ENCODE data around the gene ZNF688.
A peak's percentile ranks its signal among the peaks of the same experiment; 100 is the strongest.

The ZNF688 gene

DNA sequence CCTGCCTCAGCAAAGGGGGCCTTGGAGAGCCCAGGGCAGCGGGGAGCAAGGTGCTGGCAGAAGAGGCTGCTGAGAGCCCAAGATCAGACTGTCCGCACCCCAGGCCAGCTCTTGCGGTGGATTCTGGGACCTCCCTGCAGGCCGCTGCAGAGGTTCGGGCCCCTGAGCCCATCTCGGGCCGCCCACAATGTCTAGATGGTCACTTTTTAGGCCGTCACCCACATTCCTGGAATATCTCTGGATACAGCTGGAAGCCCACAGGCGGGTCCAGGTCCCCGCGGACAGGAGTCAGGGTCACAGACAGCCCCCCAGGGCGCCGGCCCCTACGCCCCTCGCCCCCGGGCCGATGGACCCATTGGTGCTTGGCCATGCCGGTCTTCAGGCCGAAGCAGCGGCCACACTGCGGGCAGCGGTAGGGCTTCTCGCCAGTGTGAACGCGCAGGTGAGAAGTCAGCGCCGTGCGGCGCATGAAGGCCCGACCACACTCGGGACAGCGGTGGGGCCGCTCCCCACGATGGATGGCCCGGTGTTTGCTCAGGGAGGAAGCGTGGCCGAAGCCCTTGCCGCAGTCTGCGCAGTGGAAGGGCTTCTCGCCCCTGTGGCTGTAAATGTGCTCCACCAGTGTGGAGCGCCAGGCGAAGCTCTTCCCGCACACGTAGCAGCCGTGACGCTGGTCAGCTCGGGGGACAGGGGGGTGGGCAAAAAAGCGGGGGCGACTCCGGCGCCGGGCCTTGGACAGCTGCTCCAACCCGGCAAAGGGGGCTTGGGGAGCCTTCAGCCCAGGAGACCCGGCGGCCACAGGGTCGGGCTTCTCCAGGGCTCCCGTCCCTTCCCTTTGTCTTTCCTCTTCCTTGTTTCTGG lies 39.0 kb downstream of the ZNF688 start:
- WGBS, 2 experiments (ENCODE audit: insufficient coverage in 2 of 2), result 96 to 97% methylated on average over 47 to 53 of the region's 57 CpGs
- no peaks in the 10 kb centered on the region for H3K9me3 ChIP-seq (ENCODE audit: control insufficient read depth, low read length)
- no peak overlapping the region for H3K27ac ChIP-seq (ENCODE audit: low read depth, low read length, severe bottlenecking)
- H3K36me3 ChIP-seq (ENCODE audit: control insufficient read depth, insufficient read depth, low read length), result peaks cover 30% of the 10 kb centered on the region
- H3K4me3 ChIP-seq (ENCODE audit: extremely low read depth, insufficient read depth, low read length, poor library complexity, severe bottlenecking), result no peak overlapping the region
- H3K4me1 ChIP-seq (ENCODE audit: control insufficient read depth, insufficient read depth, low read length, poor library complexity, severe bottlenecking), result peaks cover 17% of the 10 kb centered on the region

GRCh38 chr16:30530163-30531037 lies 41.1 kb downstream of the ZNF688 start:
- H3K27ac ChIP-seq (ENCODE audit: low read depth, low read length, severe bottlenecking), result no peak overlapping the region
- no peaks in the 10 kb centered on the region for H3K9me3 ChIP-seq (ENCODE audit: control insufficient read depth, low read length)
- H3K4me1 ChIP-seq (ENCODE audit: control insufficient read depth, insufficient read depth, low read length, poor library complexity, severe bottlenecking), result peaks cover 16% of the 10 kb centered on the region
- H3K4me3 ChIP-seq (ENCODE audit: extremely low read depth, insufficient read depth, low read length, poor library complexity, severe bottlenecking), result no peak overlapping the region
- peaks cover 25% of the 10 kb centered on the region for H3K36me3 ChIP-seq (ENCODE audit: control insufficient read depth, insufficient read depth, low read length)
- 96 to 100% methylated on average over 6 to 7 of the region's 13 CpGs for WGBS, 2 experiments (ENCODE audit: insufficient coverage in 2 of 2)

DNA sequence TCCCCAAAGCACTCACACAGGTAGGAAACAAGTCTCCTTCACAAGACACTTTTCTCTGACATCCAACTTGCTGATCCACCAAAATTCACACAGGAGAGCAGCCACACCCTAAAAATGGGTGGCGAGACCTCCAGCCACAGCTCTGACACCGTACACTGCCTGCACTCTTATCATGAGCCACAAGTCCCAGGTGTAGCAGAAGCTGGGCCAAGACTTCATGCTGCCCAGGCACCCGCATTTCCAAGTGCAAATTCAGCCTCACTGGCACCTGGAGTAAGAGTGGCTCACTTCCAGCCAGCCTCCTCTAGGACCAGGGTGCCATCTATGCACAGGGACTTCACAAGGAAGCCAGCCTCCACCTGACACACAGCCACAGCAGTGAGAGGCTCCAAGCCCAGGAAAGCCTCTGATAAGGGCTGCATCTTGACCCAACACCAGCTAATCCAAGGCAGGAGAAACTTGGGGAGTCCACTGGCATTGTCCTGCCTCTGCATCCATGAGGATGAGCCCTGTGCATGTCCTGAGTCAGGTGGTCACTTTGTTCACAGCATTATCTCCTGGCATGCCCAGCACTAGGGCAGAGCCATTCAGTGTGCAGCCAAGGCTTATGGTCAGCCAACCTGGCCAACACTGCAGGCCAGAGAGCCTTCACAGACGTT lies 42.6 kb downstream of the ZNF688 start:
- H3K27ac ChIP-seq (ENCODE audit: low read depth, low read length, severe bottlenecking), result no peak overlapping the region
- 90 to 98% methylated on average over 4 of the region's 4 CpGs for WGBS, 2 experiments (ENCODE audit: insufficient coverage in 2 of 2)

DNA sequence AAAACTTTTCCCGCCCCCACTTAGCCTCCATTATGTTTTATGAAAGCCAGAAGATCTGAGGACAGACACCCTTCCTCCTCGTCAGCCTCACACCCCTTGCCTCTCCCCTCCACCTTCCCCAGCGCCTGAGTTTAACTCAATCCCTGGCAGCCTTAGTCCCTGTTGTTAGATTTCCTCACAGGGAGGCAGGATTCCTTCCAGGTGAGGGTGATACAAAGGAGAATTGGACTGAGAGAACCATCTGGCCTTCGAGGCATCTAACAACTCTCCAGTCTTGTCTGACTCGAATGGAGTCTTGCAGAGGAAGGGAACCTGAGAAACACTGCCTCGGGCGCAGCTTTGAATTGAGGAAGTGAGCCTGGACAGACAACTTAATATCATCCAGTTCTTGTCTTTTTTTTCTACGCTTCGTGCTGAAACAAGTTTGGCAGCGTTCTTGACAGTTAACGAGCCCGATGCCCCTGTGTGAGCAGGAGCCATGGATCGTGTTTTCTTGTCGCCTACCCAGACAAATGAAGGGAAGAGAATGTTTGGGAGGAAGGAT lies 43.8 kb downstream of the ZNF688 start:
- no peak overlapping the region for H3K4me3 ChIP-seq (ENCODE audit: extremely low read depth, insufficient read depth, low read length, poor library complexity, severe bottlenecking)
- H3K4me1 ChIP-seq (ENCODE audit: control insufficient read depth, insufficient read depth, low read length, poor library complexity, severe bottlenecking), result peaks cover 7% of the 10 kb centered on the region
- 49 to 57% methylated on average over 10 to 13 of the region's 14 CpGs for WGBS, 2 experiments (ENCODE audit: insufficient coverage in 2 of 2)
- peaks cover 30% of the 10 kb centered on the region for H3K36me3 ChIP-seq (ENCODE audit: control insufficient read depth, insufficient read depth, low read length)
- H3K27ac ChIP-seq (ENCODE audit: low read depth, low read length, severe bottlenecking), result peak overlapping the region; percentile 72
- H3K9me3 ChIP-seq (ENCODE audit: control insufficient read depth, low read length), result no peaks in the 10 kb centered on the region

More for the DNA sequence above, 42.6 kb downstream of the ZNF688 start:
- peaks cover 34% of the 10 kb centered on the region for H3K36me3 ChIP-seq (ENCODE audit: control insufficient read depth, insufficient read depth, low read length)
- H3K9me3 ChIP-seq (ENCODE audit: control insufficient read depth, low read length), result no peaks in the 10 kb centered on the region
- H3K4me3 ChIP-seq (ENCODE audit: extremely low read depth, insufficient read depth, low read length, poor library complexity, severe bottlenecking), result no peak overlapping the region
- H3K4me1 ChIP-seq (ENCODE audit: control insufficient read depth, insufficient read depth, low read length, poor library complexity, severe bottlenecking), result peaks cover 16% of the 10 kb centered on the region

GRCh38 chr16:30526823-30527634 lies 44.5 kb downstream of the ZNF688 start:
- WGBS, 2 experiments (ENCODE audit: insufficient coverage in 2 of 2), result 0% methylated on average over 49 to 59 of the region's 79 CpGs
- peak overlapping the region; percentile 70 for H3K4me3 ChIP-seq (ENCODE audit: extremely low read depth, insufficient read depth, low read length, poor library complexity, severe bottlenecking)
- H3K36me3 ChIP-seq (ENCODE audit: control insufficient read depth, insufficient read depth, low read length), result peaks cover 23% of the 10 kb centered on the region
- no peaks in the 10 kb centered on the region for H3K9me3 ChIP-seq (ENCODE audit: control insufficient read depth, low read length)
- H3K4me1 ChIP-seq (ENCODE audit: control insufficient read depth, insufficient read depth, low read length, poor library complexity, severe bottlenecking), result peaks cover 7% of the 10 kb centered on the region
- peak overlapping the region; percentile 87 for H3K27ac ChIP-seq (ENCODE audit: low read depth, low read length, severe bottlenecking)

GRCh38 chr16:30526137-30526822 lies 45.2 kb downstream of the ZNF688 start, which contains the start of gene ZNF768:
ZNF768 (minus strand) TSS chr16:30526566; CDS start chr16:30526413, 153 bp downstream.
- 0 to 1% methylated on average over 43 to 46 of the region's 73 CpGs for WGBS, 2 experiments (ENCODE audit: insufficient coverage in 2 of 2)
- H3K9me3 ChIP-seq (ENCODE audit: control insufficient read depth, low read length), result no peaks in the 10 kb centered on the region

GRCh38 chr16:30525844-30526136 lies 45.7 kb downstream of the ZNF688 start:
- peaks cover 7% of the 10 kb centered on the region for H3K4me1 ChIP-seq (ENCODE audit: control insufficient read depth, insufficient read depth, low read length, poor library complexity, severe bottlenecking)
- peak overlapping the region; percentile 70 for H3K4me3 ChIP-seq (ENCODE audit: extremely low read depth, insufficient read depth, low read length, poor library complexity, severe bottlenecking)
- no peak overlapping the region for H3K27ac ChIP-seq (ENCODE audit: low read depth, low read length, severe bottlenecking)
- H3K9me3 ChIP-seq (ENCODE audit: control insufficient read depth, low read length), result no peaks in the 10 kb centered on the region
- 67 to 78% methylated on average over 3 to 4 of the region's 4 CpGs for WGBS, 2 experiments (ENCODE audit: insufficient coverage in 2 of 2)
- H3K36me3 ChIP-seq (ENCODE audit: control insufficient read depth, insufficient read depth, low read length), result peaks cover 14% of the 10 kb centered on the region

More at GRCh38 chr16:30526137-30526822, 45.2 kb downstream of the ZNF688 start, which contains the start of gene ZNF768:
- Histone ChIP-seq H3K4me1 (ENCODE audit: control insufficient read depth, insufficient read depth, low read length, poor library complexity, severe bottlenecking) (peaks cover 7% of the 10 kb centered on the region), H3K27ac (ENCODE audit: low read depth, low read length, severe bottlenecking) (peak within 1 kb of the TSS; percentile 87), H3K36me3 (ENCODE audit: control insufficient read depth, insufficient read depth, low read length) (peaks cover 19% of the 10 kb centered on the region), H3K4me3 (ENCODE audit: extremely low read depth, insufficient read depth, low read length, poor library complexity, severe bottlenecking) (peak within 1 kb of the TSS; percentile 70)

GRCh38 chr16:30524575-30525568 lies 46.6 kb downstream of the ZNF688 start:
- Histone ChIP-seq H3K9me3 (ENCODE audit: control insufficient read depth, low read length) (no peaks in the 10 kb centered on the region), H3K27ac (ENCODE audit: low read depth, low read length, severe bottlenecking) (no peak overlapping the region), H3K4me1 (ENCODE audit: control insufficient read depth, insufficient read depth, low read length, poor library complexity, severe bottlenecking) (peaks cover 7% of the 10 kb centered on the region), H3K36me3 (ENCODE audit: control insufficient read depth, insufficient read depth, low read length) (peaks cover 9% of the 10 kb centered on the region), H3K4me3 (ENCODE audit: extremely low read depth, insufficient read depth, low read length, poor library complexity, severe bottlenecking) (no peak overlapping the region)
- 96 to 98% methylated on average over 52 to 60 of the region's 60 CpGs for WGBS, 2 experiments (ENCODE audit: insufficient coverage in 2 of 2)
